ENCODE data around the gene ISL2. TPM values are rescaled to one million over a fixed set of nuclear protein-coding genes. Genes with fewer than 3 reads are reported as not detected.

The ISL2 gene
- total and polyA plus RNA-seq, 9 of the 15 experiments (the other 6 are each of a cell fraction or from before 2014, with no cell fraction given) = 0.15 to 23.7 (median 4.0) TPM

GRCh38 chr15:76320012-76320411 lies 16.6 kb upstream of the ISL2 start (continued):
- TF ChIP-seq ZNF609 (CRISPR knock-in tag; IDR thresholded peaks at IDR 0.05; ENCODE audit: borderline replicate concordance) (no peak), ASH1L (IDR thresholded peaks at IDR 0.05; ENCODE audit: borderline replicate concordance, low read depth, partially characterized antibody) (no peak), EP300 (IDR thresholded peaks at IDR 0.05; ENCODE audit: low read length) (no peak), BHLHE40 (IDR thresholded peaks at IDR 0.05; ENCODE audit: low read length) (no peak), SMARCC2 (IDR thresholded peaks at IDR 0.05; ENCODE audit: low read depth) (0 out of 2 replicates have a peak, but pooled peaks have one; percentile 26), ZNF253 (CRISPR knock-in tag; conservative IDR thresholded peaks at IDR 0.05) (no peak), MAFG (tag; conservative IDR thresholded peaks at IDR 0.05) (peak; percentile 94), CHD2 (IDR thresholded peaks at IDR 0.05; ENCODE audit: low read depth, low read length) (no peak)
